ENCODE measurements around the gene RIPK4. TPM values are rescaled to one million over a fixed set of nuclear protein-coding genes. Genes with fewer than 3 reads are reported as not detected.
A peak's percentile ranks its signal among the peaks of the same experiment; 100 is the strongest.

RIPK4 gene
- total RNA-seq, 4 donors from 2014 or later = 38.6 to 59.5 (median 50.0) TPM

- TF ChIP-seq EP300 (IDR thresholded peaks at IDR 0.05) = no peak
- TF ChIP-seq POLR2A (IDR thresholded peaks at IDR 0.05) = no peak
- TF ChIP-seq CTCF (IDR thresholded peaks at IDR 0.05) = no peak
- no peak for TF ChIP-seq POLR2AphosphoS5 (IDR thresholded peaks at IDR 0.05)
- H3K27me3 ChIP-seq = peaks cover 36% of the 10 kb centered on the region
- peak overlapping the region; percentile 22 for H3K4me3 ChIP-seq
- H3K9me3 ChIP-seq = no peaks in the 10 kb centered on the region
- H3K27ac ChIP-seq = no peak overlapping the region
- H3K4me1 ChIP-seq = peaks cover 66% of the 10 kb centered on the region
- WGBS = 45% methylated on average over 16 of the region's 16 CpGs
- no peaks in the 10 kb centered on the region for H3K36me3 ChIP-seq
- no peak for DNase-seq (ENCODE audit: low spot score in 2 of 2)
These were observed 4.1 kb downstream of the RIPK4 start for GRCh38 chr21:41762753-41763152.

- H3K27me3 ChIP-seq = peaks cover 29% of the 10 kb centered on the region
- peak overlapping the region; percentile 37 for H3K4me3 ChIP-seq
- peak overlapping the region; percentile 41 for H3K27ac ChIP-seq
- TF ChIP-seq POLR2AphosphoS5 (IDR thresholded peaks at IDR 0.05) (no peak), CTCF (IDR thresholded peaks at IDR 0.05) (no peak), POLR2A (IDR thresholded peaks at IDR 0.05) (no peak), EP300 (IDR thresholded peaks at IDR 0.05) (no peak)
- DNase-seq (ENCODE audit: low spot score in 2 of 2) = no peak
- WGBS = 26% methylated on average over 17 of the region's 22 CpGs
- H3K36me3 ChIP-seq = no peaks in the 10 kb centered on the region
- peaks cover 59% of the 10 kb centered on the region for H3K4me1 ChIP-seq
- no peaks in the 10 kb centered on the region for H3K9me3 ChIP-seq
These were observed 4.8 kb downstream of the RIPK4 start for GRCh38 chr21:41761934-41762635.

DNA sequence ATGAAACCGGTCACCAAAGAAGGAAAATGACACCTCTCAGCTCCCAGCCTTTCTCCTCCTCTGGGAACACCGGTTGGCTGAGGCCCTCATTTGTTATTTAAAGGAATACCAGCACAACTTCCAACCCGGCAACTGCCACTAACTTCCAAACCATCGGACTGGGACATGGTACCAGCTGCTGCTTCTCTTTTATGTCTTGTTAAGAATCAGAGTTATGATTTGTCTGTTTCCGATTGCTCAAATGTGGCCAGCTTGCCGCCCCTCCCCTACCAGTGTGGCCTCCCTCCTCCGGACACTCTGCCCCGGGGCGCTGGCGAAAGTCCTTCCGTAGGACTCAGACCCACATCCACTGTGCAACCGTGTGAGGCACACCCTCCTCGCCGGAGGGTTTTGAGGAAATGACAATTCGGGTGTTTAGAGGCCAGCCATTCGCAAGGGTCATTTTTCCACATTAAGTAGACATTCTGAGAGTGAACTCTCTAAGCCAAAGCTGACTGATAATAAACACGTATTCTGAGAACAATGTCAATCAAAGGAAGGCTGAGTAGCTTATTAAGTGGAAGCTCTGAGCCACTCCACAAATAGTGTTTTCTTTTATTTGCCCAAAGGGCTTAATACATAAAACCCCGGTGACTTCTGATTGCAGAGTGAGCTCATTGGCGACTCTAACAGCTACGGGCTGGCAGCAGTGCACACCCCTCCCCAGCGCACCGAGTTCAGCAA is 5.5 kb downstream of the RIPK4 start:
- DNase-seq (ENCODE audit: low spot score in 2 of 2) = no peak
- Histone ChIP-seq H3K4me3 (peak overlapping the region; percentile 37), H3K36me3 (peaks cover under 1% of the 10 kb centered on the region), H3K4me1 (peaks cover 52% of the 10 kb centered on the region), H3K27ac (peak overlapping the region; percentile 41), H3K9me3 (no peaks in the 10 kb centered on the region), H3K27me3 (peaks cover 22% of the 10 kb centered on the region)
- 12% methylated on average over 22 of the region's 22 CpGs for WGBS
- TF ChIP-seq EP300 (IDR thresholded peaks at IDR 0.05) (no peak), POLR2A (IDR thresholded peaks at IDR 0.05) (no peak), POLR2AphosphoS5 (IDR thresholded peaks at IDR 0.05) (no peak), CTCF (IDR thresholded peaks at IDR 0.05) (no peak)

- Histone ChIP-seq H3K9me3 (no peaks in the 10 kb centered on the region), H3K27ac (no peak overlapping the region), H3K27me3 (peaks cover 16% of the 10 kb centered on the region), H3K36me3 (peaks cover 7% of the 10 kb centered on the region), H3K4me1 (peaks cover 51% of the 10 kb centered on the region), H3K4me3 (no peak overlapping the region)
- no peak for DNase-seq (ENCODE audit: low spot score in 2 of 2)
- TF ChIP-seq CTCF (IDR thresholded peaks at IDR 0.05) (no peak), POLR2A (IDR thresholded peaks at IDR 0.05) (no peak), POLR2AphosphoS5 (IDR thresholded peaks at IDR 0.05) (no peak), EP300 (IDR thresholded peaks at IDR 0.05) (no peak)
- WGBS = 74% methylated on average over 9 of the region's 9 CpGs
These were observed 6.4 kb downstream of the RIPK4 start for GRCh38 chr21:41760411-41760810.

DNA sequence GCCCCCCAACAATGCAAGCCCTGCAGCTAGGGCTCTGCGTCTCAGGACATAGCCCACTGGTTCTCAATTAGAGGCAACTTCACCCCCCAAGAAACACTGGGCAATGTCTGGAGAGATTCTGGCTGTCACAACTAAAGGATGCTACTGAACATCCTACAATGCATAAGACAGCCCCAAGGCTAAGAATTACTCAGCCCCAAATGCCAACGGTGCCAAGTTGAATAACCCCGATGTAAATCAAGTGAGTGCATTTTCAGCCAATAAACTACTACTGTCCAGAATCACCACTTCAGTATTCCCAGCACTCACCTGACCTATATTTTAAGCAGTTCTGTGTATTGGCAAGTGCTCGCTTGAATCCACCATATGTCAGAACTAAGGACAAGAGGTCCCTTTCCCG is 6.9 kb downstream of the RIPK4 start:
- Histone ChIP-seq H3K9me3 (no peaks in the 10 kb centered on the region), H3K4me3 (no peak overlapping the region), H3K27ac (no peak overlapping the region), H3K4me1 (peaks cover 48% of the 10 kb centered on the region), H3K27me3 (peaks cover 16% of the 10 kb centered on the region), H3K36me3 (peaks cover 7% of the 10 kb centered on the region)
- DNase-seq (ENCODE audit: low spot score in 2 of 2) = no peak
- 60% methylated on average over 5 of the region's 5 CpGs for WGBS
- TF ChIP-seq EP300 (IDR thresholded peaks at IDR 0.05) = no peak
- TF ChIP-seq POLR2AphosphoS5 (IDR thresholded peaks at IDR 0.05) = no peak
- TF ChIP-seq CTCF (IDR thresholded peaks at IDR 0.05) = no peak
- no peak for TF ChIP-seq POLR2A (IDR thresholded peaks at IDR 0.05)

All from suprapubic skin (tissue), 4 donors.